Astrocyte (in vitro differentiated cells and primary cell): ENCODE results near the gene MIDN.
"Not testable (repeated sequence)": the region's sequence is repeated elsewhere in the genome, so short reads cannot be mapped to it uniquely, and the experiment has no call there.

Experiments used
- CTCF ChIP-seq: IDR thresholded peaks from 2 replicates; pipeline ENCODE4 v1.5.1; 2011; ENCODE audit warnings: low read depth, mild to moderate bottlenecking, inconsistent platforms, low read length, moderate library complexity; ENCODE audit not compliant: insufficient read depth
- EZH2 ChIP-seq: IDR thresholded peaks from 2 replicates; pipeline ENCODE4 v1.6.1; 2012; ENCODE audit warnings: mild to moderate bottlenecking, low read length, inconsistent platforms; ENCODE audit not compliant: insufficient read depth

GRCh38 chr19:1305354-1305753, 57.0 kb downstream of the MIDN start:
- not testable (repeated sequence) for TF ChIP-seq CTCF, EZH2
